Spleen (tissue), 7 donors: ENCODE results near the gene LZIC.

Source experiments
- CTCF ChIP-seq, 11 experiments: fragments of 200-600 bp in 7 of 11; fragments of 450-650 bp in 4 of 11; sonication (generic) in 4 of 11; IDR thresholded peaks in 8 of 11; conservative IDR thresholded peaks in 3 of 11; 1 replicate in 7 of 11; 2 replicates in 4 of 11; pipeline versions ENCODE4 v1.4.0 to v1.8.0; 2016 to 2021; ENCODE audit warnings: antibody characterized with exemption in 11 of 11, inconsistent platforms in 4 of 11, mild to moderate bottlenecking in 1 of 11
- POLR2AphosphoS5 ChIP-seq, 3 donors: sonication (generic); formaldehyde crosslinking; IDR thresholded peaks; one replicate each; pipeline ENCODE4 v1.5.1; 2017; ENCODE audit warnings: antibody characterized with exemption in 3 of 3
- donor health status: DM: no; HTN: no; CAD: no; lungs with moderate emphysema.
- donor health status: DM: no; HTN: no; CAD: no.
- donor health status: DM: no; HTN: no; CAD: no.

GRCh38 chr1:9886092-9886742 lies 57.0 kb downstream of the LZIC start:
- TF ChIP-seq CTCF (IDR thresholded peaks at IDR 0.05 in 8 of 11, conservative IDR thresholded peaks at IDR 0.05 in 3 of 11) = no peak
- TF ChIP-seq POLR2AphosphoS5 (IDR thresholded peaks at IDR 0.05) = no peak
